ENCODE results near the gene CD9.

DNA sequence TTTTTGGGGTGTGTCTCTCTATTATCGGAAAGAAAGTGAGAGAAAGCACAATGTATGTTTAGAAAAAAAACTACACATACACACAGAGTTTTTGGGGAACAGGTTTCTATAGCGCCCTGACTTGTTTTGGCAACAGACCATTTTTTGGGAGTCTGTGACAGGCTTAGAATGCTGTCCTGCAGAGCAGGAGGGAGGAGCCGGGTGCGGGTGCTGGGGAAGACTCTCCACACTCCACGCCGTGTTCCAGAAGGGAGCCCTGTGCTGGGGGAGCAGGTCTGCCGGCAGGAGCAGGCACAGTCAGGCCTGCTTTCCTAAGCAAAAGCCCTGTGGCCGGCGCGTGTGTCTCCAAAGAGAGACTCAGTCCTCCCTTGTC is 26.5 kb downstream of the CD9 start:
- TF ChIP-seq, protein P1, sequence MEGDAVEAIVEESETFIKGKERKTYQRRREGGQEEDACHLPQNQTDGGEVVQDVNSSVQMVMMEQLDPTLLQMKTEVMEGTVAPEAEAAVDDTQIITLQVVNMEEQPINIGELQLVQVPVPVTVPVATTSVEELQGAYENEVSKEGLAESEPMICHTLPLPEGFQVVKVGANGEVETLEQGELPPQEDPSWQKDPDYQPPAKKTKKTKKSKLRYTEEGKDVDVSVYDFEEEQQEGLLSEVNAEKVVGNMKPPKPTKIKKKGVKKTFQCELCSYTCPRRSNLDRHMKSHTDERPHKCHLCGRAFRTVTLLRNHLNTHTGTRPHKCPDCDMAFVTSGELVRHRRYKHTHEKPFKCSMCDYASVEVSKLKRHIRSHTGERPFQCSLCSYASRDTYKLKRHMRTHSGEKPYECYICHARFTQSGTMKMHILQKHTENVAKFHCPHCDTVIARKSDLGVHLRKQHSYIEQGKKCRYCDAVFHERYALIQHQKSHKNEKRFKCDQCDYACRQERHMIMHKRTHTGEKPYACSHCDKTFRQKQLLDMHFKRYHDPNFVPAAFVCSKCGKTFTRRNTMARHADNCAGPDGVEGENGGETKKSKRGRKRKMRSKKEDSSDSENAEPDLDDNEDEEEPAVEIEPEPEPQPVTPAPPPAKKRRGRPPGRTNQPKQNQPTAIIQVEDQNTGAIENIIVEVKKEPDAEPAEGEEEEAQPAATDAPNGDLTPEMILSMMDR (IDR thresholded peaks at IDR 0.05; ENCODE audit: insufficient read depth, low read length) = no peak
- TF ChIP-seq SPI1 (IDR thresholded peaks at IDR 0.05; ENCODE audit: borderline replicate concordance, low read depth) = no peak
- TF ChIP-seq POLR2AphosphoS5 (IDR thresholded peaks at IDR 0.05; ENCODE audit: low read depth) = no peak

All from HL-60 (cell line).